NCI-H226 (cell line): ENCODE measurements around the gene MAP3K20.
A peak's percentile ranks its signal among the peaks of the same experiment; 100 is the strongest.
"Not testable (repeated sequence)": the region's sequence is repeated elsewhere in the genome, so short reads cannot be mapped to it uniquely, and the experiment has no call there.

Source experiments
- DNase-seq: peaks from one replicate; pipeline ENCODE4 v3.0.0-alpha.2; 2015

The MAP3K20 gene

GRCh38 chr2:173287594-173287993 is 211.9 kb downstream of the MAP3K20 start:
- DNase-seq = no peak

- peak; percentile 60 for DNase-seq
These were observed 212.9 kb downstream of the MAP3K20 start for GRCh38 chr2:173288561-173288960.

- peak; percentile 88 for DNase-seq
These were observed 214.4 kb downstream of the MAP3K20 start for GRCh38 chr2:173290046-173290445.

GRCh38 chr2:173290518-173290917 is 214.9 kb downstream of the MAP3K20 start:
- DNase-seq = peak; percentile 66

- no peak for DNase-seq
These were observed 215.8 kb downstream of the MAP3K20 start for GRCh38 chr2:173291412-173291811.

GRCh38 chr2:173296235-173296634 is 220.6 kb downstream of the MAP3K20 start:
- peak; percentile 19 for DNase-seq

- no peak for DNase-seq
These were observed 223.0 kb downstream of the MAP3K20 start for GRCh38 chr2:173298536-173299097.

- DNase-seq = no peak
These were observed 224.1 kb downstream of the MAP3K20 start for GRCh38 chr2:173299764-173300163.

- peak; percentile 53 for DNase-seq
These were observed 224.8 kb downstream of the MAP3K20 start for GRCh38 chr2:173300458-173300857.

- DNase-seq = not testable (repeated sequence)
These were observed 225.9 kb downstream of the MAP3K20 start for GRCh38 chr2:173301549-173301948.

GRCh38 chr2:173305303-173305702 is 229.7 kb downstream of the MAP3K20 start:
- no peak for DNase-seq

GRCh38 chr2:173307293-173307692 is 231.6 kb downstream of the MAP3K20 start:
- no peak for DNase-seq

- DNase-seq = not testable (repeated sequence)
These were observed 233.7 kb downstream of the MAP3K20 start for GRCh38 chr2:173309370-173309769.

GRCh38 chr2:173311844-173312606 is 236.4 kb downstream of the MAP3K20 start:
- DNase-seq = no peak
